AG09309 (cell line): Measurements from ENCODE around the gene TIAM1.

Experiments
- DNase-seq: peaks from one replicate; pipeline ENCODE4 v3.0.0-alpha.2; 2010; ENCODE audit warnings: low read depth
- H3K4me3 ChIP-seq: 2 replicates; pipeline ENCODE4 v1.5.1; 2011; ENCODE audit warnings: mild to moderate bottlenecking, low read depth, low read length, moderate library complexity; ENCODE audit not compliant: control insufficient read depth
- CTCF ChIP-seq: IDR thresholded peaks from 2 replicates; pipeline ENCODE4 v1.5.1; 2011; ENCODE audit warnings: mild to moderate bottlenecking, low read depth, low read length, inconsistent platforms; ENCODE audit not compliant: insufficient read depth, control insufficient read depth; ENCODE audit errors: missing control alignments

TIAM1 gene

GRCh38 chr21:31156169-31156568 is 187.9 kb downstream of the TIAM1 start:
- H3K4me3 ChIP-seq = no peak overlapping the region
- no peak for TF ChIP-seq CTCF
- no peak for DNase-seq

GRCh38 chr21:31151156-31152045 is 192.7 kb downstream of the TIAM1 start:
- no peak for TF ChIP-seq CTCF
- DNase-seq = no peak
- no peak overlapping the region for H3K4me3 ChIP-seq

GRCh38 chr21:31145274-31145673 is 198.8 kb downstream of the TIAM1 start:
- no peak overlapping the region for H3K4me3 ChIP-seq
- no peak for TF ChIP-seq CTCF
- DNase-seq = no peak

- TF ChIP-seq CTCF = no peak
- DNase-seq = no peak
- no peak overlapping the region for H3K4me3 ChIP-seq
These were observed 201.0 kb downstream of the TIAM1 start for GRCh38 chr21:31143036-31143435.

GRCh38 chr21:31142600-31142999 is 201.5 kb downstream of the TIAM1 start:
- TF ChIP-seq CTCF = peak; percentile 19
- no peak for DNase-seq
- H3K4me3 ChIP-seq = no peak overlapping the region

GRCh38 chr21:31141389-31142000 is 202.6 kb downstream of the TIAM1 start:
- no peak for TF ChIP-seq CTCF
- no peak overlapping the region for H3K4me3 ChIP-seq
- DNase-seq = no peak
